ENCODE results near the gene AP3B1. TPM values are rescaled to one million over a fixed set of nuclear protein-coding genes. Genes with fewer than 3 reads are reported as not detected.

Gene AP3B1
- polyA plus RNA-seq, 1 of the 3 experiments (the other 2 are of a cell fraction): 18.0 TPM

GRCh38 chr5:78046006-78046405 is 248.5 kb downstream of the AP3B1 start:
- over 99% methylated on average over 7 of the region's 9 CpGs for WGBS (ENCODE audit: low lambda C conversion rate)
- no peak overlapping the region for H3K27ac ChIP-seq (ENCODE audit: low read depth in 2 of 2, low read length in 1 of 2)
- H3K4me3 ChIP-seq (ENCODE audit: low read depth in 2 of 2, low read length in 1 of 2): no peak overlapping the region
- no peaks in the 10 kb centered on the region for H3K27me3 ChIP-seq (ENCODE audit: insufficient read depth)
- H3K79me2 ChIP-seq (ENCODE audit: insufficient read depth): no peaks in the 10 kb centered on the region
- H3F3A ChIP-seq (replicated peaks; ENCODE audit: insufficient read depth): no peaks in the 10 kb centered on the region
- no peaks in the 10 kb centered on the region for H4K20me1 ChIP-seq (ENCODE audit: insufficient read depth)
- no peaks in the 10 kb centered on the region for H3K9me3 ChIP-seq
- no peak overlapping the region for H3K9ac ChIP-seq
- TF ChIP-seq USF2 (IDR thresholded peaks at IDR 0.05; ENCODE audit: borderline replicate concordance, low read depth, low read length) (no peak), EP300 (IDR thresholded peaks at IDR 0.05; ENCODE audit: borderline replicate concordance in 1 of 2, low read depth in 1 of 2, low read length in 1 of 2) (no peak), FOSL2 (IDR thresholded peaks at IDR 0.05; ENCODE audit: borderline replicate concordance, low read depth) (no peak), POLR2AphosphoS5 (IDR thresholded peaks at IDR 0.05; ENCODE audit: low read depth, low read length) (no peak), MAX (IDR thresholded peaks at IDR 0.05; ENCODE audit: low read depth) (no peak), RAD21 (IDR thresholded peaks at IDR 0.05; ENCODE audit: low read length) (no peak), GABPA (IDR thresholded peaks at IDR 0.05; ENCODE audit: low read depth) (no peak), RCOR1 (IDR thresholded peaks at IDR 0.05; ENCODE audit: low read length) (no peak), NFIC (IDR thresholded peaks at IDR 0.05; ENCODE audit: borderline replicate concordance) (no peak), MXI1 (IDR thresholded peaks at IDR 0.05; ENCODE audit: low read depth, low read length) (no peak), JUND (IDR thresholded peaks at IDR 0.05) (no peak), USF1 (IDR thresholded peaks at IDR 0.05; ENCODE audit: borderline replicate concordance, low read depth) (no peak), GATA2 (CRISPR knock-in tag; IDR thresholded peaks at IDR 0.05) (no peak), ELF1 (IDR thresholded peaks at IDR 0.05) (no peak), CTCF (IDR thresholded peaks at IDR 0.05) (no peak), IRF3 (IDR thresholded peaks at IDR 0.05; ENCODE audit: low read depth, low read length) (no peak), TCF12 (IDR thresholded peaks at IDR 0.05) (no peak), NRF1 (IDR thresholded peaks at IDR 0.05; ENCODE audit: low read depth, low read length) (no peak)
- no peak overlapping the region for H3K4me2 ChIP-seq
- no peaks in the 10 kb centered on the region for H3K9me2 ChIP-seq
- ChIA-PET POLR2A (no interaction called here), CTCF (no interaction called here)
- H3K4me1 ChIP-seq (ENCODE audit: control insufficient read depth in 1 of 2, insufficient read depth in 2 of 2, low read depth in 1 of 2, low read length in 1 of 2): no peaks in the 10 kb centered on the region; a peak in 1 of 4 replicates
- peaks cover 0 to 4% of the 10 kb centered on the region in 2 experiments for H3K36me3 ChIP-seq (replicated peaks in 1 of 2; ENCODE audit: control insufficient read depth in 1 of 2, insufficient read depth in 2 of 2, low read length in 1 of 2)
- DNase-seq: no peak
- H2AFZ ChIP-seq (ENCODE audit: low read depth): no peak overlapping the region
